ENCODE measurements around the gene DPP10.

Gene DPP10

GRCh38 chr2:115129536-115129935 lies 687.1 kb downstream of the DPP10 start:
- ChIA-PET CTCF (no interaction called here), POLR2A (ENCODE audit: low non-redundant PET) (no interaction called here)

GRCh38 chr2:115160531-115161080 lies 718.2 kb downstream of the DPP10 start:
- TF ChIP-seq CTCF (conservative IDR thresholded peaks at IDR 0.05; ENCODE audit: low read depth) = no peak
- ChIA-PET CTCF (no interaction called here), POLR2A (ENCODE audit: low non-redundant PET) (no interaction called here)
- H3K27ac ChIP-seq = no peak overlapping the region
- DNase-seq (ENCODE audit: low spot score) = no peak

More at GRCh38 chr2:115129536-115129935, 687.1 kb downstream of the DPP10 start:
- no peak overlapping the region for H3K27ac ChIP-seq
- TF ChIP-seq CTCF (conservative IDR thresholded peaks at IDR 0.05; ENCODE audit: low read depth) = no peak
- no peak for DNase-seq (ENCODE audit: low spot score)

GRCh38 chr2:115161081-115161770 lies 718.8 kb downstream of the DPP10 start:
- no peak for TF ChIP-seq CTCF (conservative IDR thresholded peaks at IDR 0.05; ENCODE audit: low read depth)
- no peak overlapping the region for H3K27ac ChIP-seq
- POLR2A ChIA-PET (ENCODE audit: low non-redundant PET) = no interaction called here
- CTCF ChIA-PET = no interaction called here
- no peak for DNase-seq (ENCODE audit: low spot score)

- POLR2A ChIA-PET (ENCODE audit: low non-redundant PET) = no interaction called here
- DNase-seq (ENCODE audit: low spot score) = no peak
- no peak for TF ChIP-seq CTCF (conservative IDR thresholded peaks at IDR 0.05; ENCODE audit: low read depth)
- H3K27ac ChIP-seq = no peak overlapping the region
- CTCF ChIA-PET = no interaction called here
Measured at GRCh38 chr2:115161771-115162493, 719.5 kb downstream of the DPP10 start.

- H3K27ac ChIP-seq = no peak overlapping the region
- no peak for DNase-seq (ENCODE audit: low spot score)
- ChIA-PET POLR2A (ENCODE audit: low non-redundant PET) (no interaction called here), CTCF (no interaction called here)
- no peak for TF ChIP-seq CTCF (conservative IDR thresholded peaks at IDR 0.05; ENCODE audit: low read depth)
Measured at GRCh38 chr2:115162494-115163293, 720.3 kb downstream of the DPP10 start.

- no peak overlapping the region for H3K27ac ChIP-seq
- ChIA-PET CTCF (interaction anchor here (0.6 kb wide), 1 partner anchor 429 kb away, joined by 3 read pairs; no protein-coding TSS in a partner anchor), POLR2A (ENCODE audit: low non-redundant PET) (no interaction called here)
- DNase-seq (ENCODE audit: low spot score) = no peak
- no peak for TF ChIP-seq CTCF (conservative IDR thresholded peaks at IDR 0.05; ENCODE audit: low read depth)
Measured at GRCh38 chr2:115163572-115163971, 721.1 kb downstream of the DPP10 start.
